Measurements from ENCODE around the gene CACTIN.

DNA sequence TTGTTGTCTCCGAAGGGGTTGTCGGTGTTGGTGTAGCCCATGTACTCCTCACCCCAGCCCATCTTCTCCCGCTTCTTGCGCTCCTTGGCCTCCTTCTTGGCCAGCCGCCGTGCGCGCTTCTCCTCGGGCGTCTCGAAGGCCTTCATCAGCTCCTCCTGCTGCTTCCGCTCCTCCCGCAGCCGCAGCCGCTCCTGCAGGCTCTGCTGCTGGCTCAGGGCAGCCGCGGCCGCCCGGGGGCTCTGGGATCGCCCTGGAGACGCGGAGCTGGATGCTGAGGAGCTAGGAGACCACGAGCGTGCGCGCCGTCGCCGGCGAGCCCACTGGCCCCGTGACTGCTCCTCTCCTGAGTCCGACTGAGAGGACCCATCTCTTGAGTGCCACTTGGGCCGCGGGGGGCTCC, 2.9 kb downstream of the CACTIN start:
- no peak for TF ChIP-seq CTCF (IDR thresholded peaks at IDR 0.05 in 8 of 11, conservative IDR thresholded peaks at IDR 0.05 in 3 of 11)
- TF ChIP-seq POLR2A (IDR thresholded peaks at IDR 0.05) = no peak
